Vagina (tissue), 2 donors: Measurements from ENCODE around the gene LILRA2.

ENCODE experiments used
- POLR2A ChIP-seq, 2 donors: fragments of 450-650 bp; IDR thresholded peaks; one replicate each; pipeline ENCODE4 v1.6.1; 2017; ENCODE audit warnings: antibody characterized with exemption in 2 of 2, mild to moderate bottlenecking in 2 of 2, moderate library complexity in 2 of 2
- POLR2AphosphoS5 ChIP-seq, 2 donors: sonication (generic); formaldehyde crosslinking; IDR thresholded peaks; one replicate each; pipeline ENCODE4 v1.9.0; 2017; ENCODE audit warnings: antibody characterized with exemption in 2 of 2, mild to moderate bottlenecking in 2 of 2, low read depth in 1 of 2; ENCODE audit not compliant: insufficient read depth in 1 of 2
- TF ChIP-seq, protein P1 (sequence below), 3 experiments: fragments of 450-650 bp in 2 of 3; fragments of 200-600 bp in 1 of 3; sonication (generic) in 1 of 3; IDR thresholded peaks; one replicate each; pipeline ENCODE4 v1.5.1; 2017 to 2019; ENCODE audit warnings: antibody characterized with exemption in 3 of 3, mild to moderate bottlenecking in 2 of 3, moderate library complexity in 2 of 3

DNA sequence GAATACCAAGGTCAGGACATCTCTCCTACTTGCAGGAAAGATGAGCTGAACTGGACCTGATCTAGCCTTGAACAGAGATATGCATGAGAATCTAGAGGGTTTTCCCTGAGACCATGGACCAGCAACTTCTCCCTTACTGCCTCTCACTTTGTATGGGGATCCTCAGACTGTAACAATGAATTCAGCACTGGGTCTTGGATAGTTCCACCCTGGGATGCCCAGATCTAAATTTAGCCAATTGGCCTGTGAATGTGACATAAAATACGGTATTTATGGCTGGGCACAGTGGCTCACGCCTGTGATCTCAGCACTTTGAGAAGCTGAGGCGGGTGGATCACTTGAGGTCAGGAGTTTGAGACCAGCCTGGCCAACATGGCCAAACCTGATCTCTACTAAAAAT, 15.3 kb upstream of the LILRA2 start:
- TF ChIP-seq, protein P1, sequence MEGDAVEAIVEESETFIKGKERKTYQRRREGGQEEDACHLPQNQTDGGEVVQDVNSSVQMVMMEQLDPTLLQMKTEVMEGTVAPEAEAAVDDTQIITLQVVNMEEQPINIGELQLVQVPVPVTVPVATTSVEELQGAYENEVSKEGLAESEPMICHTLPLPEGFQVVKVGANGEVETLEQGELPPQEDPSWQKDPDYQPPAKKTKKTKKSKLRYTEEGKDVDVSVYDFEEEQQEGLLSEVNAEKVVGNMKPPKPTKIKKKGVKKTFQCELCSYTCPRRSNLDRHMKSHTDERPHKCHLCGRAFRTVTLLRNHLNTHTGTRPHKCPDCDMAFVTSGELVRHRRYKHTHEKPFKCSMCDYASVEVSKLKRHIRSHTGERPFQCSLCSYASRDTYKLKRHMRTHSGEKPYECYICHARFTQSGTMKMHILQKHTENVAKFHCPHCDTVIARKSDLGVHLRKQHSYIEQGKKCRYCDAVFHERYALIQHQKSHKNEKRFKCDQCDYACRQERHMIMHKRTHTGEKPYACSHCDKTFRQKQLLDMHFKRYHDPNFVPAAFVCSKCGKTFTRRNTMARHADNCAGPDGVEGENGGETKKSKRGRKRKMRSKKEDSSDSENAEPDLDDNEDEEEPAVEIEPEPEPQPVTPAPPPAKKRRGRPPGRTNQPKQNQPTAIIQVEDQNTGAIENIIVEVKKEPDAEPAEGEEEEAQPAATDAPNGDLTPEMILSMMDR (IDR thresholded peaks at IDR 0.05): no peak
- TF ChIP-seq POLR2A (IDR thresholded peaks at IDR 0.05) (no peak), POLR2AphosphoS5 (IDR thresholded peaks at IDR 0.05; ENCODE audit: insufficient read depth in 1 of 2, low read depth in 1 of 2) (no peak)
